SU-DHL-6 (cell line): ENCODE results near the gene DIPK1A.
A peak's percentile ranks its signal among the peaks of the same experiment; 100 is the strongest.
"Not testable (repeated sequence)": the region's sequence is repeated elsewhere in the genome, so short reads cannot be mapped to it uniquely, and the experiment has no call there.

ENCODE experiments used
- H2AFZ ChIP-seq: fragments of 200-600 bp; sonication (generic); 2 replicates; pipeline ENCODE4 v1.6.1; 2014; ENCODE audit warnings: low read depth, mild to moderate bottlenecking, moderate library complexity, mixed read lengths, antibody characterized with exemption, low read length; ENCODE audit not compliant: severe bottlenecking
- H3F3A ChIP-seq: fragments of 200-600 bp; shearing (Covaris generic); 2 replicates; pipeline ENCODE4 v1.6.0; 2016; ENCODE audit warnings: antibody characterized with exemption, mild to moderate bottlenecking; ENCODE audit not compliant: insufficient read depth
- H3K27ac ChIP-seq: fragments of 200-600 bp; sonication (generic); 2 replicates; pipeline ENCODE4 v1.5.1; 2016; ENCODE audit warnings: low read depth, mild to moderate bottlenecking, low read length, moderate library complexity, mixed read lengths
- H3K27me3 ChIP-seq: fragments of 200-600 bp; sonication (generic), shearing (Covaris generic); 2 replicates; pipeline ENCODE4 v1.6.0; 2014; ENCODE audit warnings: mild to moderate bottlenecking, low read length
- H3K36me3 ChIP-seq: fragments of 200-600 bp; sonication (generic); 2 replicates; pipeline ENCODE4 v1.6.1; 2014; ENCODE audit warnings: mild to moderate bottlenecking, low read length, mixed read lengths
- H3K4me2 ChIP-seq: fragments of 300-600, 200-600 bp; shearing (Covaris generic), sonication (generic); 2 replicates; pipeline ENCODE4 v1.6.0; 2014; ENCODE audit warnings: low read length, low read depth, mild to moderate bottlenecking; ENCODE audit not compliant: poor library complexity, severe bottlenecking
- H3K4me3 ChIP-seq: fragments of 200-600 bp; sonication (generic); 2 replicates; pipeline ENCODE4 v1.5.1; 2014; ENCODE audit warnings: antibody characterized with exemption, low read length, mild to moderate bottlenecking, mixed read lengths; ENCODE audit not compliant: insufficient read depth, poor library complexity, severe bottlenecking
- H3K79me2 ChIP-seq: fragments of 200-600 bp; sonication (generic); 2 replicates; pipeline ENCODE4 v1.6.1; 2014; ENCODE audit warnings: mild to moderate bottlenecking, low read length, moderate library complexity; ENCODE audit not compliant: insufficient read depth
- H3K9ac ChIP-seq: fragments of 200-600 bp; sonication (generic); 2 replicates; pipeline ENCODE4 v1.7.0; 2014; ENCODE audit warnings: mild to moderate bottlenecking, low read length
- H3K9me2 ChIP-seq: fragments of 200-600 bp; sonication (generic); replicated peaks from 2 replicates; pipeline ENCODE4 v1.6.1; 2014; ENCODE audit warnings: low read length; ENCODE audit not compliant: insufficient read depth
- H3K9me3 ChIP-seq: fragments of 200-600 bp; sonication (generic); 2 replicates; pipeline ENCODE4 v1.6.1; 2014; ENCODE audit warnings: low read length, mixed read lengths; ENCODE audit not compliant: insufficient read depth
- H4K20me1 ChIP-seq: fragments of 200-600 bp; sonication (generic); 2 replicates; pipeline ENCODE4 v1.6.1; 2014; ENCODE audit warnings: low read depth, mild to moderate bottlenecking, antibody characterized with exemption, low read length, moderate library complexity, mixed read lengths
- CTCF ChIP-seq: fragments of 200-600 bp; sonication (generic); IDR thresholded peaks from one replicate; pipeline ENCODE4 v1.5.1; 2017; ENCODE audit warnings: antibody characterized with exemption, mild to moderate bottlenecking, low read length, moderate library complexity; ENCODE audit not compliant: insufficient read depth, poor library complexity, severe bottlenecking
- EZH2phosphoT487 ChIP-seq: fragments of 200-600 bp; sonication (generic), shearing (Covaris generic); conservative IDR thresholded peaks from 2 replicates; pipeline ENCODE4 v1.6.1; 2018; ENCODE audit warnings: mild to moderate bottlenecking, antibody characterized with exemption, low read length, moderate library complexity, mixed read lengths

DIPK1A gene

GRCh38 chr1:92975551-92976232 lies 14.4 kb upstream of the DIPK1A start:
- no peaks in the 10 kb centered on the region for H3K79me2 ChIP-seq
- peak overlapping the region; percentile 78 for H3K4me2 ChIP-seq
- H3K36me3 ChIP-seq: no peaks in the 10 kb centered on the region
- H4K20me1 ChIP-seq: no peaks in the 10 kb centered on the region
- no peaks in the 10 kb centered on the region for H3K27me3 ChIP-seq
- H3K9me3 ChIP-seq: no peaks in the 10 kb centered on the region
- no peak overlapping the region for H2AFZ ChIP-seq
- H3K4me3 ChIP-seq: no peak overlapping the region
- peak overlapping the region; percentile 92 for H3K27ac ChIP-seq
- no peaks in the 10 kb centered on the region for H3K9me2 ChIP-seq
- TF ChIP-seq EZH2phosphoT487 (no peak), CTCF (no peak)
- H3F3A ChIP-seq: peaks cover 59% of the 10 kb centered on the region
- peak overlapping the region; percentile 52 for H3K9ac ChIP-seq

- H3K9ac ChIP-seq, H3K9me3 ChIP-seq, H3K4me3 ChIP-seq, H3K36me3 ChIP-seq, H4K20me1 ChIP-seq, H3K79me2 ChIP-seq, H3K9me2 ChIP-seq, H2AFZ ChIP-seq, H3K27me3 ChIP-seq: not testable (repeated sequence)
- peaks cover 52% of the 10 kb centered on the region for H3F3A ChIP-seq
- H3K4me2 ChIP-seq: peak overlapping the region; percentile 78
- peak overlapping the region; percentile 92 for H3K27ac ChIP-seq
These were observed 12.8 kb upstream of the DIPK1A start for GRCh38 chr1:92974112-92974511.

- H3K4me2 ChIP-seq: peak overlapping the region; percentile 35
- no peak overlapping the region for H2AFZ ChIP-seq
- peak overlapping the region; percentile 92 for H3K27ac ChIP-seq
These were observed 12.1 kb upstream of the DIPK1A start for GRCh38 chr1:92973203-92973897.

More at GRCh38 chr1:92973203-92973897, 12.1 kb upstream of the DIPK1A start:
- TF ChIP-seq CTCF: no peak
- TF ChIP-seq EZH2phosphoT487: no peak
- H3K4me3 ChIP-seq: no peak overlapping the region
- no peaks in the 10 kb centered on the region for H4K20me1 ChIP-seq
- H3K27me3 ChIP-seq: no peaks in the 10 kb centered on the region
- H3K9ac ChIP-seq: no peak overlapping the region; the same call in 1 of the 2 replicates
- H3K79me2 ChIP-seq: no peaks in the 10 kb centered on the region
- no peaks in the 10 kb centered on the region for H3K36me3 ChIP-seq
- peaks cover 59% of the 10 kb centered on the region for H3F3A ChIP-seq
- no peaks in the 10 kb centered on the region for H3K9me3 ChIP-seq
- H3K9me2 ChIP-seq: no peaks in the 10 kb centered on the region
